ENCODE data around the gene ARTN.

ARTN gene

DNA sequence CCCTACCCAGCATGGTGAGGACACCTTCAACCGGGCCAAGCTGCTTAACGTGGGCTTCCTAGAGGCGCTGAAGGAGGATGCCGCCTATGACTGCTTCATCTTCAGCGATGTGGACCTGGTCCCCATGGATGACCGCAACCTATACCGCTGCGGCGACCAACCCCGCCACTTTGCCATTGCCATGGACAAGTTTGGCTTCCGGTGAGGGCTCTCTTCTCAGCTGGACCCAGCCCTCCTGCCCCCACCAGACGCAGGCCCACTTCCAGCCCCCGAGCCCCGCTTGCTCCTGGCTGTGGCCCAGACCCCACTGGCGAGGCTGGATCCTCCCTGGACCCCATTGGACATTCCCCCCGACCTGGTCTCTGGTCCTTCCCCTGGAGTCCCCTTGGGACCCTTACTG lies 51.3 kb downstream of the ARTN start:
- DNase-seq (ENCODE audit: low read depth in 2 of 2, low spot score in 1 of 2): no peak

DNA sequence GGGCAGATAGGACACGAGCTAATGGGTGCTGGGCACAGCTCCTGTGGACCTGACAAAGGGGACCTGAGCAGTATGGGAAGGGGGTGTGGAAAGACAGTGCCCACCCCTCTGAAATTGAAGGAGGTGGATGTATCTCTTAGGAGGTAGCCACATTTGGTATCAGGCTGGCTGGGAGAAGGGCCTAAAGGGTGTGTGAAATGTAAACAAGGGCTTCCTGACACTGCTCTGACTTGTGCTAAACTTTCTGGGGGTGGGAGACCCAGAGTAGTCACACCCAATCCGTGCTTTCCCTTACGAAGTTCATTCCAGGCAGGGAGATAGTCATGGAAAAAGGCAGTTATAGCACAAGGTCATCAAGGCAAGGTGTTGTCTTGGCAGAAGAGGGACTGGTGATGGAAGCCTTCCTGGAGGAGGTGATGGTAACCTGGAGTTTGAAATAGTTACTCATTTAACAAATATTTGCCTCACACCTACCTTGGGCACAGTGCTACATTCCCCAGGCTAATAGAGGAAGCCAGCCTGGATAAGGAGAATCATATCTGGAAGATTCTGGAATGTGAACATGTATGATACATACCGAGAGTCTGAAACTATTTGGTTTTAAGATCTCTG lies 52.5 kb downstream of the ARTN start:
- no peak for DNase-seq (ENCODE audit: low read depth in 2 of 2, low spot score in 1 of 2)

DNA sequence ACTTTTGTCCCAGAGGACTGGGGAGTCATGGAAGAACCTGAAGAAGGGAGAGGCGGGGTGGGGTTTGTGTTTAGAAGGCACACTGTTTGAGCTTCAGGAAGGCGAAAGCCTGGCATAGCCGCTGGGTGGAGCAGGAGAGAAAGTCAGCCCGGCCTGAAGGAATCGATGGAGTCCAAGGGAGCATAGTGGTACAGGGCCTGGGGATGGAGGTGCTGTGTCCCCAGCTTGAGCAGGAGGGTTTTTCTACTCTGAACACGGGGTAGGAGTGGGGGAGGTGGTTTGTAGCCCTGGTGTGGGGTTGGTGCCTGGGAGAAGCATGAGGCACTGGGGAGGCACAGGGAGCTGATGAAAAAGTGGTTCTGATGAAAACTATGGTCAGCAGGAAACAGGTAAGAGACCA lies 53.1 kb downstream of the ARTN start:
- no peak for DNase-seq (ENCODE audit: low read depth in 2 of 2, low spot score in 1 of 2)

Measured in stimulated activated CD8-positive, alpha-beta memory T cell treated with anti-CD3 and anti-CD28 coated beads, Interleukin-4, amount 100 ng/mL, for 1 hour (primary cell).